DND-41 (cell line): ENCODE data around the gene SCTR.

ENCODE experiments used
- ATAC-seq: fragments of 200-7000 bp; cut with Tn5 transposase; 3 replicates; pipeline ENCODE4 v1.9.1; 2021; ENCODE audit warnings: low read depth; ENCODE audit not compliant: insufficient read depth
- DNase-seq: peaks from one replicate; pipeline ENCODE4 v3.0.0-alpha.2; 2020
- H2AFZ ChIP-seq: 2 replicates; pipeline ENCODE4 v1.6.0; 2012; ENCODE audit warnings: low read depth, low read length
- H3K27ac ChIP-seq: 2 replicates; pipeline ENCODE4 v1.5.1; 2012; ENCODE audit warnings: low read length, inconsistent platforms
- H3K27me3 ChIP-seq: fragments of 200-600 bp; sonication (generic); 2 replicates; pipeline ENCODE4 v1.6.0; 2012; ENCODE audit warnings: low read length, mild to moderate bottlenecking, inconsistent platforms; ENCODE audit not compliant: insufficient read depth, poor library complexity
- H3K36me3 ChIP-seq: 2 replicates; pipeline ENCODE4 v1.5.1; 2012; ENCODE audit warnings: low read length, inconsistent platforms; ENCODE audit not compliant: insufficient read depth
- H3K4me1 ChIP-seq: 2 replicates; pipeline ENCODE4 v1.5.1; 2012; ENCODE audit warnings: mild to moderate bottlenecking, low read length; ENCODE audit not compliant: insufficient read depth
- H3K4me2 ChIP-seq: 2 replicates; pipeline ENCODE4 v1.6.0; 2012; ENCODE audit warnings: mild to moderate bottlenecking, moderate library complexity, low read length, inconsistent platforms; ENCODE audit not compliant: insufficient read depth
- H3K4me3 ChIP-seq, 2 experiments: fragments of 200-600 bp in 1 of 2; shearing (Covaris generic) in 1 of 2; 2 replicates each; pipeline ENCODE4 v1.5.1; 2012 to 2016; ENCODE audit warnings: inconsistent platforms in 2 of 2, low read length in 2 of 2, mild to moderate bottlenecking in 2 of 2, low read depth in 1 of 2, moderate library complexity in 1 of 2
- H3K79me2 ChIP-seq: 2 replicates; pipeline ENCODE4 v1.6.0; 2012; ENCODE audit warnings: low read length, inconsistent platforms; ENCODE audit not compliant: insufficient read depth
- H3K9ac ChIP-seq: 2 replicates; pipeline ENCODE4 v1.6.0; 2012; ENCODE audit warnings: low read depth, mild to moderate bottlenecking, inconsistent platforms, low read length, moderate library complexity
- H3K9me3 ChIP-seq: 2 replicates; pipeline ENCODE4 v1.5.1; 2012; ENCODE audit warnings: low read length, moderate library complexity, mild to moderate bottlenecking, inconsistent platforms; ENCODE audit not compliant: insufficient read depth, severe bottlenecking
- H4K20me1 ChIP-seq: 2 replicates; pipeline ENCODE4 v1.6.0; 2012; ENCODE audit warnings: low read length; ENCODE audit not compliant: insufficient read depth
- EZH2 ChIP-seq: IDR thresholded peaks from 3 replicates; pipeline ENCODE4 v1.6.1; 2012; ENCODE audit warnings: borderline replicate concordance, low read depth, mild to moderate bottlenecking, moderate library complexity, low read length, inconsistent platforms; ENCODE audit not compliant: severe bottlenecking
- TF ChIP-seq, protein P1 (sequence below): IDR thresholded peaks from 2 replicates; pipeline ENCODE4 v1.5.1; 2012; ENCODE audit warnings: borderline replicate concordance, low read length, moderate library complexity, mild to moderate bottlenecking; ENCODE audit not compliant: poor library complexity, severe bottlenecking; ENCODE audit errors: extremely low read depth

Gene SCTR

DNA sequence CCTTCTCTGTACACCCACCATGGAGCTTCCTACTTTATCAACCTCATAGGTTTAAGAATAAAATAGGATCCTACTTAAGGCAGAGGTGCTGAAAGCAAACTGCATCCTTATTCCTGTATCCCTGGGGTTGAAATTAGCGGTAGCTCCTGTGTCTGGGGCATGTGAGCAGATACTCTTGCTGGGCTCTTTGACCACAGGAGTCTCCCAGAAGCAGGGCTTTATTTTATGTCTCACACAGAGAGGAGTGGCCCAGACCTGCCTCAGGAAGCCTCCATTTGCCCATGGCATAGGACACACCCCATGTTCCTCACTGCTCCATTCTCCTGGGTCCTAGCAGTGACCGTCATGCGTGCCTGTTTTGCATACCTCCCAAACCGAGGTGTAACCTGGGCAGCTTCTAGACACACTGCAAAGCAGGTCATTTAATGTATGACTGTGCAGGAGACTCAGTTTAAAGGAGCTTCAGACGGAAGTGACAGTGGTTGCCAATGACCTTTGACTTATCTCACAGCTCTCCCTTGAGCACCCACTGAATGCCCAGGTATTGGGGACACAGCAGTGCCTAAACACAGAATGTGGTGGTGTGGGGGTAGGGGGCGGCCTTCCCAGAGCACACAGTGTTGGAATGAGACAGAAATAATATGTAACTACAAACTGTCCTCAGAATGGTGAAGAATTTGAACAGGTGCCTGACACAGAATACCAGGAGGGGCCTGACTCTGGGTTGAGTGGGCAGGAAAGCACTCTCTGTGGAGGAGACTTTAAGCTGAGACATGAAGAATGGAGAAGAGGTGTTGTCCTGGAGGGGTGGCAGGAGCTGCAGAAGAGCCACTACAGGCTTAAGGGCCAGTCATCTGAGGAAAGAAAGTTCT is 89.0 kb downstream of the SCTR start:
- ATAC-seq (no peak), DNase-seq (no peak)
- H3K27me3 ChIP-seq: peaks cover 7% of the 10 kb centered on the region
- no peak for TF ChIP-seq EZH2
- TF ChIP-seq, protein P1, sequence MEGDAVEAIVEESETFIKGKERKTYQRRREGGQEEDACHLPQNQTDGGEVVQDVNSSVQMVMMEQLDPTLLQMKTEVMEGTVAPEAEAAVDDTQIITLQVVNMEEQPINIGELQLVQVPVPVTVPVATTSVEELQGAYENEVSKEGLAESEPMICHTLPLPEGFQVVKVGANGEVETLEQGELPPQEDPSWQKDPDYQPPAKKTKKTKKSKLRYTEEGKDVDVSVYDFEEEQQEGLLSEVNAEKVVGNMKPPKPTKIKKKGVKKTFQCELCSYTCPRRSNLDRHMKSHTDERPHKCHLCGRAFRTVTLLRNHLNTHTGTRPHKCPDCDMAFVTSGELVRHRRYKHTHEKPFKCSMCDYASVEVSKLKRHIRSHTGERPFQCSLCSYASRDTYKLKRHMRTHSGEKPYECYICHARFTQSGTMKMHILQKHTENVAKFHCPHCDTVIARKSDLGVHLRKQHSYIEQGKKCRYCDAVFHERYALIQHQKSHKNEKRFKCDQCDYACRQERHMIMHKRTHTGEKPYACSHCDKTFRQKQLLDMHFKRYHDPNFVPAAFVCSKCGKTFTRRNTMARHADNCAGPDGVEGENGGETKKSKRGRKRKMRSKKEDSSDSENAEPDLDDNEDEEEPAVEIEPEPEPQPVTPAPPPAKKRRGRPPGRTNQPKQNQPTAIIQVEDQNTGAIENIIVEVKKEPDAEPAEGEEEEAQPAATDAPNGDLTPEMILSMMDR: no peak
- no peaks in the 10 kb centered on the region for H3K79me2 ChIP-seq
- no peaks in the 10 kb centered on the region for H3K9me3 ChIP-seq
- no peaks in the 10 kb centered on the region for H3K4me1 ChIP-seq
- no peak overlapping the region for H2AFZ ChIP-seq
- no peak overlapping the region for H3K27ac ChIP-seq
- no peak overlapping the region for H3K9ac ChIP-seq
- H3K4me2 ChIP-seq: no peak overlapping the region
- no peaks in the 10 kb centered on the region for H3K36me3 ChIP-seq
- H4K20me1 ChIP-seq: no peaks in the 10 kb centered on the region
- no peak overlapping the region for H3K4me3 ChIP-seq

DNA sequence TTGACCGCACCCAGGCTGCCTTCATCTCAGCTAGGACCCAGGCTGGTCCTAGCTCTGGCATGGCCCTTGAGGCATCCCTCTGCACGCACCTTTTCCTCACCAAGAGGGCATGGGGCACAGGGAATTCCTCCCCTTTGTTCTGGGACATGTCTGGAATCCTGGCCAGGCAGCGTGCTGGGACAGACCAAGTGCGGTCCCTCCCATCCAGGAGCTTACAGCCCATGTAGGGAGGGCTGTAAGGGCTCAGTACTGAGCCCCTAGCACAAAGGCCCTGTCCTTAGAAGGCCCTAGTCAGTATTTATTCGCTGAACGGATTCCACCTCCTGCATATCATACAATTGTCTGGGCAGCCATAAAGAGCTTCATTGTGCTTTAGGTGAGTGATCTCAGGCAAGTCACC is 89.6 kb downstream of the SCTR start:
- ATAC-seq (no peak), DNase-seq (no peak)
- H3K4me3 ChIP-seq: no peak overlapping the region
- H3K4me2 ChIP-seq: no peak overlapping the region
- no peaks in the 10 kb centered on the region for H3K36me3 ChIP-seq
- H3K79me2 ChIP-seq: no peaks in the 10 kb centered on the region
- H2AFZ ChIP-seq: no peak overlapping the region
- no peaks in the 10 kb centered on the region for H4K20me1 ChIP-seq
- no peaks in the 10 kb centered on the region for H3K9me3 ChIP-seq
- TF ChIP-seq, protein P1: no peak
- no peak for TF ChIP-seq EZH2
- H3K4me1 ChIP-seq: no peaks in the 10 kb centered on the region
- peaks cover 7% of the 10 kb centered on the region for H3K27me3 ChIP-seq
- no peak overlapping the region for H3K27ac ChIP-seq
- no peak overlapping the region for H3K9ac ChIP-seq

DNA sequence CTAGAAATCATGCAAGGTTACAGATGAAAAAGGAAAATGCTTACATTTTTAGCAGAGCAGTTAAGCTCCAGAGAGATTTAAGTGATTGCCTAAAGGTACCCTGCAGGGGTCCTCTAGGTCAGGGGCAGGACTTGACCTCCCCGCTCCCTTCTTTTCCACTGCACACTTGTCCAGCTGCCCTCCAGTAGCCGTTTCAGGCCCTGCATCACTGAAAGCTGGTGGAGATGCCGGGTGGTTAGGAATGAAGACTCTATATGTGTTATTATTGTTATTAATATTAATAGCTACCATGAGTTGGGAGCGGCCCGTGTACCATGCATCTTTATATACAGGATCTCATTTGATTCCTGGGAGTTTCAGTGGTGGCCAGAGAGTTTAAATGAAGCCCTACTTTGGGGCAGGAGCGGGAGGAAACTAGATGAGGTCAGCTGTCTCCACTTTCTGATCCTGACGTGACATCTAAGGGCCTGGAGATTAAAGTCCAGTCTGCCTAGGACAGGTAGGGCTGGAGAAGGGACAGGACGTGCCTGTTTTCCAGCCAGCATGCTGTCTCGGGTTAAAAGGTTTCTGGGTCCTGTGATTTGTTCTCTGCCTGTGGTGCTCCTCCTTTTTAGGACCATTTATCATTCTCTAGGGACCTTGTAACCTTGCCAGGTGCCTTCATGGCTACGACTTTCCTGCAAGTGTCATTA is 90.5 kb downstream of the SCTR start:
- no peak overlapping the region for H3K27ac ChIP-seq
- no peaks in the 10 kb centered on the region for H3K4me1 ChIP-seq
- ATAC-seq: no peak
- no peaks in the 10 kb centered on the region for H3K36me3 ChIP-seq
- H3K4me3 ChIP-seq: no peak overlapping the region
- no peak overlapping the region for H3K9ac ChIP-seq
- no peak for DNase-seq
- H3K9me3 ChIP-seq: no peaks in the 10 kb centered on the region
- no peak overlapping the region for H3K4me2 ChIP-seq
- no peak for TF ChIP-seq EZH2
- TF ChIP-seq, protein P1: no peak
- H3K79me2 ChIP-seq: no peaks in the 10 kb centered on the region
- peaks cover 14% of the 10 kb centered on the region for H3K27me3 ChIP-seq
- no peaks in the 10 kb centered on the region for H4K20me1 ChIP-seq
- H2AFZ ChIP-seq: no peak overlapping the region
